ENCODE measurements around the gene BPIFA1. TPM values are rescaled to one million over a fixed set of nuclear protein-coding genes. Genes with fewer than 3 reads are reported as not detected.

Gene BPIFA1
- total and polyA plus RNA-seq, 4 donors = not detected

DNA sequence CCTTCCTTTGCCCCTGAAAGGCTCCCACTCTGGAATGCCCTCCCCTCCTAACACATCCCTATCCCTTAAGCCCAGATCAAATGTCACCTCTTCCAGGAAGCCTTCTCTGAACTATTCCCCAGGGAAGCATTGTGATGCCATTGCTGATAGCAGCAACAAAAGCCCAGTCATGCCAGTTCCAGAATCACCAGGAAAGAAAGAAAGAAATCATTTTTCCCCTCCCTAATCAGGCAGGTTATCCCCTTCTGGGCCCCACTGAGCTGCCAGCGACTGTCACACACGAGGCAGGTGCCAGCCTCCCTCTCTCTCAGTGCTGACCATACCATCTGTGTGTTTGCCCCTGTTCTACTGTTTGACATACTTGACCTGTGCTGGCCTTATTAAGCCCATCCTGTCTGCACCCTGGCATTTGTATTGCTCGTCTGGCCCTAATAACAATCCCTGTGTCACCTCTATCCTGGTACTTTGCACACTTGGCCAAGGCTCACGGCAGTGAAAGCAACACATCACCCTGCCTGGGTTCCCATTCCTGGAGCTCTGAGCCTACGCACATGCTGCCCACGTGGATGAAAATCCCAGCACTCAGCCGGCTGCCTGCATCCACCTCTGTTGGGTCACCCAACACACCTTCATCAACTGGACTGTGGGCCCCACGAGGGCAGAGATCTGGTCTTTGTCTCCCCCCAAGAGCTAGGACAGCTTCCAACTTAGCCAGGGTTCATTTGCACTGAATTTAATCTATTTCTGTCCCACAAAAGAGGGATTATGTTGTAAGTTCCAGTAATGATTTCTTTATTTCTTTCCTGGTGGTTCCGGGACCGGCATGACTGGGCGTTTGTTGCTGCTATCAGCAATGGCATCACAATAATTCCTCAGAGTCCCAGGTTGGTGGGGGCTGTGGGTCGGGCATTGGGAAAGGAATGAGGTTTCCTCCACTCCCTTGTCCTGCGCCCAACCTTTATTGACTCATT lies 42.0 kb downstream of the BPIFA1 start (continued):
- TF ChIP-seq, protein P1, sequence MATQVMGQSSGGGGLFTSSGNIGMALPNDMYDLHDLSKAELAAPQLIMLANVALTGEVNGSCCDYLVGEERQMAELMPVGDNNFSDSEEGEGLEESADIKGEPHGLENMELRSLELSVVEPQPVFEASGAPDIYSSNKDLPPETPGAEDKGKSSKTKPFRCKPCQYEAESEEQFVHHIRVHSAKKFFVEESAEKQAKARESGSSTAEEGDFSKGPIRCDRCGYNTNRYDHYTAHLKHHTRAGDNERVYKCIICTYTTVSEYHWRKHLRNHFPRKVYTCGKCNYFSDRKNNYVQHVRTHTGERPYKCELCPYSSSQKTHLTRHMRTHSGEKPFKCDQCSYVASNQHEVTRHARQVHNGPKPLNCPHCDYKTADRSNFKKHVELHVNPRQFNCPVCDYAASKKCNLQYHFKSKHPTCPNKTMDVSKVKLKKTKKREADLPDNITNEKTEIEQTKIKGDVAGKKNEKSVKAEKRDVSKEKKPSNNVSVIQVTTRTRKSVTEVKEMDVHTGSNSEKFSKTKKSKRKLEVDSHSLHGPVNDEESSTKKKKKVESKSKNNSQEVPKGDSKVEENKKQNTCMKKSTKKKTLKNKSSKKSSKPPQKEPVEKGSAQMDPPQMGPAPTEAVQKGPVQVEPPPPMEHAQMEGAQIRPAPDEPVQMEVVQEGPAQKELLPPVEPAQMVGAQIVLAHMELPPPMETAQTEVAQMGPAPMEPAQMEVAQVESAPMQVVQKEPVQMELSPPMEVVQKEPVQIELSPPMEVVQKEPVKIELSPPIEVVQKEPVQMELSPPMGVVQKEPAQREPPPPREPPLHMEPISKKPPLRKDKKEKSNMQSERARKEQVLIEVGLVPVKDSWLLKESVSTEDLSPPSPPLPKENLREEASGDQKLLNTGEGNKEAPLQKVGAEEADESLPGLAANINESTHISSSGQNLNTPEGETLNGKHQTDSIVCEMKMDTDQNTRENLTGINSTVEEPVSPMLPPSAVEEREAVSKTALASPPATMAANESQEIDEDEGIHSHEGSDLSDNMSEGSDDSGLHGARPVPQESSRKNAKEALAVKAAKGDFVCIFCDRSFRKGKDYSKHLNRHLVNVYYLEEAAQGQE (IDR thresholded peaks at IDR 0.05) = no peak
- TF ChIP-seq FOXA2 (IDR thresholded peaks at IDR 0.05) (no peak), TAF1 (conservative IDR thresholded peaks at IDR 0.05) (no peak), FOXA1 (IDR thresholded peaks at IDR 0.05) (no peak)

DNA sequence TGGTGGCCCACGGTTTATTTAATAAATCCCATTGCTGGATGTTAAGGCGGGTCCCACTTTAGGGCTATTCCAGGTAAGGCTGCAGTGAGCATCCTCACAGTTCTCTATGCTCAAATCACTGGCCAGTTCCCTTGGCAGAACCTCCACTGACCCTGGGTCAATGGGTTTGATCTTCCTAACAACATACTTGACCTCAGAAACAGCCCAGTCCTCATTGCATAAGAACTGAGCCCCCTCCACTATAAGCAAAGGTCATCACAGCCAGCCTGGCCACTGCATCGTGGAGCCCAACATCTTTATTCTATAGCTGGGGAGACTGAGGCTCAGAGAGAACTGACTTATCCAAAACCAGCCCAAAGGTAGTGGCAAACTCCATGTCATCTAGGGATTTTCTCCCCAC lies 42.9 kb downstream of the BPIFA1 start:
- Histone ChIP-seq H3K9me3 (ENCODE audit: control insufficient read depth in 4 of 4, low read length in 3 of 4) (no peaks in the 10 kb centered on the region), H3K36me3 (ENCODE audit: control insufficient read depth in 4 of 4, insufficient read depth in 3 of 4, low read depth in 1 of 4, low read length in 3 of 4) (no peaks in the 10 kb centered on the region), H3K27me3 (ENCODE audit: control insufficient read depth in 4 of 4, insufficient read depth in 4 of 4, low read length in 3 of 4) (peaks cover 0 to 2% (median 0%) of the 10 kb centered on the region in 4 donors), H3K4me3 (ENCODE audit: low read depth in 1 of 3, low read length in 3 of 3) (no peak overlapping the region), H3K27ac (ENCODE audit: low read depth in 1 of 2, low read length in 2 of 2) (no peak overlapping the region), H3K4me1 (ENCODE audit: control insufficient read depth in 4 of 4, insufficient read depth in 4 of 4, low read length in 3 of 4) (no peaks in the 10 kb centered on the region), H3K9ac (ENCODE audit: low read depth in 1 of 2, low read length in 2 of 2) (no peak overlapping the region)
- 57% methylated on average over 3 of the region's 3 CpGs for WGBS
- DNase-seq (ENCODE audit: low spot score) = no peak
- TF ChIP-seq NR2F2 (IDR thresholded peaks at IDR 0.05) (no peak), FOXA2 (IDR thresholded peaks at IDR 0.05) (no peak), HNF4A (conservative IDR thresholded peaks at IDR 0.05) (no peak), GABPA (IDR thresholded peaks at IDR 0.05 in 1 of 2, conservative IDR thresholded peaks at IDR 0.05 in 1 of 2) (no peak)

DNA sequence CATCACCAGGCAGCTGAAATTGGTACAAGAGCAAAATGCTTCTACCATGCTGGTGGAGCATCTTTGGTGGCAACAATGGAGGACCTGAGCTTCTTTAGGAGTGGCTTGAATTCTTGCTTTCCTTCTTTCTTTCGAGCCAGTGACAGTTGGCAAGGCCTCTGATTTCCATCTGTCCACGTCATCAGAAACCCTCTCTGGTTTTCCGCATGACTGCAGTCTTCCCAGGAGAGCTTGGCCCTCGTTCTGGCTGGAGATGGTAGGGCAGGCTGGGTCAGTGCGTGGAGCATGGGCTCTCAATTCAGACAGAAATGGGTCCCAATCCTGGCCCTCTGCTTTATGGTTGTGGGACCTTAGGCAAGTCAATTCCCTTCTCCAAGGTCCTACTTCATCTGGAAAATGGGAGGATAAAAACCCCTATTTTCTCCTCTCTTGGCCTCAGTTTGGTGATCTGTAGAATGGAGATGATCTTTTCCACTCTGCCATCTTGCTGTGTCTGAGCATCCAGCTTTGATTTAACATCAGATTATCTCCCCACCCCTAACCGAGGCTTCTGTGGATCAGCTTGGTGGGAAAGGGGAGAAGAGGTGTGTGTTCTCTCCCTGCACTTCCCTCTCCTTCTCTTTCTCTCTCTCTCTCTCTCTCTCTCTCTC lies 43.6 kb downstream of the BPIFA1 start:
- Histone ChIP-seq H3K36me3 (ENCODE audit: control insufficient read depth in 4 of 4, insufficient read depth in 3 of 4, low read depth in 1 of 4, low read length in 3 of 4) (no peaks in the 10 kb centered on the region), H3K27me3 (ENCODE audit: control insufficient read depth in 4 of 4, insufficient read depth in 4 of 4, low read length in 3 of 4) (peaks cover 0 to 2% (median 0%) of the 10 kb centered on the region in 4 donors), H3K4me3 (ENCODE audit: low read depth in 1 of 3, low read length in 3 of 3) (no peak overlapping the region), H3K27ac (ENCODE audit: low read depth in 1 of 2, low read length in 2 of 2) (no peak overlapping the region), H3K9ac (ENCODE audit: low read depth in 1 of 2, low read length in 2 of 2) (no peak overlapping the region), H3K9me3 (ENCODE audit: control insufficient read depth in 4 of 4, low read length in 3 of 4) (no peaks in the 10 kb centered on the region), H3K4me1 (ENCODE audit: control insufficient read depth in 4 of 4, insufficient read depth in 4 of 4, low read length in 3 of 4) (no peaks in the 10 kb centered on the region)
- no peak for DNase-seq (ENCODE audit: low spot score)
- TF ChIP-seq RAD21 (IDR thresholded peaks at IDR 0.05) = no peak
- WGBS = 74% methylated on average over 6 of the region's 6 CpGs

DNA sequence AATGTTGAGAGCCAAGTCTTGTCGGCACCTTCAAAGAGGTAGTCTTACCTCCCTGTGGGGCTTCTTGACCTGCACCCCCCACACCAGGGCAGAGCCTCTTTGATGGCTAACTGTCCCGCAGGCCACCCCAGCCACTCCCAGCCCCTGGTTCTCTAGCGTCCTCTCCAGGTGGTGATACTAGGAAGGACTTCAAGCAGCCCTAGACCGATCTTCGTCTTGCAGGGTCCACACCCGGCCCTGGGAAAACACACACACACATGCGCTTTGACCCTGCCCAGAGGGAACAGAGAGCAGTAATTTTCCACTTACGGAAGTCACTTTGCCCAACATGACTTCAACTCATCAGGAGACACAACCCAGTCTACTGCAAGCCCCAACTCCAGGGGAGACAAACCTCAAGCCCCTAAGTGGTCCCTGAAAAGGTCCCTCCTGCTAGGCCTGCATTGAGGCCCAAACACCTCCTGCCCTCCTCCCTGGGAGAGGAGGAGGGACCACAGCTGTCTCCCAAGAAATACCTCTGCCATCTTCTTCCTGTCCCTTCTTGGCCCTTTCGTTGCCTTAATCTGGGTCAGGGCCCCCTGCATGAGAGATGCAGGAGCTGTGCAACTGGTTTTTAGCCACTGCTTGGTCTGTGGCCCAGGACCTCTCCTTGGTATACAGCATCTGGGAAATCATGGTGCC lies 44.3 kb downstream of the BPIFA1 start:
- H3K27me3 ChIP-seq (ENCODE audit: control insufficient read depth in 4 of 4, insufficient read depth in 4 of 4, low read length in 3 of 4) = peaks cover 0 to 6% (median under 1%) of the 10 kb centered on the region in 4 donors
- no peaks in the 10 kb centered on the region for H3K9me3 ChIP-seq (ENCODE audit: control insufficient read depth in 4 of 4, low read length in 3 of 4)
- 81% methylated on average over 9 of the region's 9 CpGs for WGBS
- no peak overlapping the region for H3K4me3 ChIP-seq (ENCODE audit: low read depth in 1 of 3, low read length in 3 of 3)
- no peaks in the 10 kb centered on the region for H3K36me3 ChIP-seq (ENCODE audit: control insufficient read depth in 4 of 4, insufficient read depth in 3 of 4, low read depth in 1 of 4, low read length in 3 of 4)
- no peak for DNase-seq (ENCODE audit: low spot score)
- no peak overlapping the region for H3K27ac ChIP-seq (ENCODE audit: low read depth in 1 of 2, low read length in 2 of 2)
- H3K4me1 ChIP-seq (ENCODE audit: control insufficient read depth in 4 of 4, insufficient read depth in 4 of 4, low read length in 3 of 4) = no peaks in the 10 kb centered on the region
- no peak overlapping the region for H3K9ac ChIP-seq (ENCODE audit: low read depth in 1 of 2, low read length in 2 of 2)
- TF ChIP-seq RAD21 (IDR thresholded peaks at IDR 0.05) (no peak), RXRA (IDR thresholded peaks at IDR 0.05) (no peak), EGR1 (IDR thresholded peaks at IDR 0.05; ENCODE audit: low read depth in 2 of 2) (no peak), HNF4A (conservative IDR thresholded peaks at IDR 0.05) (no peak), HNF4G (IDR thresholded peaks at IDR 0.05) (no peak)
- TF ChIP-seq, protein P2, sequence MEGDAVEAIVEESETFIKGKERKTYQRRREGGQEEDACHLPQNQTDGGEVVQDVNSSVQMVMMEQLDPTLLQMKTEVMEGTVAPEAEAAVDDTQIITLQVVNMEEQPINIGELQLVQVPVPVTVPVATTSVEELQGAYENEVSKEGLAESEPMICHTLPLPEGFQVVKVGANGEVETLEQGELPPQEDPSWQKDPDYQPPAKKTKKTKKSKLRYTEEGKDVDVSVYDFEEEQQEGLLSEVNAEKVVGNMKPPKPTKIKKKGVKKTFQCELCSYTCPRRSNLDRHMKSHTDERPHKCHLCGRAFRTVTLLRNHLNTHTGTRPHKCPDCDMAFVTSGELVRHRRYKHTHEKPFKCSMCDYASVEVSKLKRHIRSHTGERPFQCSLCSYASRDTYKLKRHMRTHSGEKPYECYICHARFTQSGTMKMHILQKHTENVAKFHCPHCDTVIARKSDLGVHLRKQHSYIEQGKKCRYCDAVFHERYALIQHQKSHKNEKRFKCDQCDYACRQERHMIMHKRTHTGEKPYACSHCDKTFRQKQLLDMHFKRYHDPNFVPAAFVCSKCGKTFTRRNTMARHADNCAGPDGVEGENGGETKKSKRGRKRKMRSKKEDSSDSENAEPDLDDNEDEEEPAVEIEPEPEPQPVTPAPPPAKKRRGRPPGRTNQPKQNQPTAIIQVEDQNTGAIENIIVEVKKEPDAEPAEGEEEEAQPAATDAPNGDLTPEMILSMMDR (IDR thresholded peaks at IDR 0.05; ENCODE audit: low read depth, low read length, missing input control) = no peak
- TF ChIP-seq, protein P3, sequence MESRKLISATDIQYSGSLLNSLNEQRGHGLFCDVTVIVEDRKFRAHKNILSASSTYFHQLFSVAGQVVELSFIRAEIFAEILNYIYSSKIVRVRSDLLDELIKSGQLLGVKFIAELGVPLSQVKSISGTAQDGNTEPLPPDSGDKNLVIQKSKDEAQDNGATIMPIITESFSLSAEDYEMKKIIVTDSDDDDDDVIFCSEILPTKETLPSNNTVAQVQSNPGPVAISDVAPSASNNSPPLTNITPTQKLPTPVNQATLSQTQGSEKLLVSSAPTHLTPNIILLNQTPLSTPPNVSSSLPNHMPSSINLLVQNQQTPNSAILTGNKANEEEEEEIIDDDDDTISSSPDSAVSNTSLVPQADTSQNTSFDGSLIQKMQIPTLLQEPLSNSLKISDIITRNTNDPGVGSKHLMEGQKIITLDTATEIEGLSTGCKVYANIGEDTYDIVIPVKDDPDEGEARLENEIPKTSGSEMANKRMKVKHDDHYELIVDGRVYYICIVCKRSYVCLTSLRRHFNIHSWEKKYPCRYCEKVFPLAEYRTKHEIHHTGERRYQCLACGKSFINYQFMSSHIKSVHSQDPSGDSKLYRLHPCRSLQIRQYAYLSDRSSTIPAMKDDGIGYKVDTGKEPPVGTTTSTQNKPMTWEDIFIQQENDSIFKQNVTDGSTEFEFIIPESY (IDR thresholded peaks at IDR 0.05) = no peak
